ENCODE measurements around the gene DEGS2. TPM values are rescaled to one million over a fixed set of nuclear protein-coding genes. Genes with fewer than 3 reads are reported as not detected.

Gene DEGS2
- total RNA-seq, 2 experiments from 2014 or later = 0.52 to 0.99 TPM

- H3K4me1 Mint-ChIP-seq (ENCODE audit: low read depth) = peaks cover 40% of the 10 kb centered on the region
- DNase-seq = no peak
- H3K9me3 Mint-ChIP-seq = no peaks in the 10 kb centered on the region
- H3K27ac Mint-ChIP-seq = no peak overlapping the region
- peaks cover 3% of the 10 kb centered on the region for H3K36me3 Mint-ChIP-seq (ENCODE audit: low read depth)
- H3K27me3 Mint-ChIP-seq (ENCODE audit: low read depth) = no peaks in the 10 kb centered on the region
- H3K4me3 Mint-ChIP-seq = no peak overlapping the region
- CTCF ChIA-PET = no interaction called here
- intact Hi-C loops (cut with micrococcal nuclease) = no loop called here
Observed at GRCh38 chr14:100114109-100114765, 45.2 kb downstream of the DEGS2 start.

GRCh38 chr14:100111931-100112704, 47.3 kb downstream of the DEGS2 start:
- Mint-ChIP-seq H3K4me3 (no peak overlapping the region), H3K27ac (peak overlapping the region; percentile 57), H3K27me3 (ENCODE audit: low read depth) (no peaks in the 10 kb centered on the region), H3K4me1 (ENCODE audit: low read depth) (peaks cover 41% of the 10 kb centered on the region), H3K36me3 (ENCODE audit: low read depth) (peaks cover 7% of the 10 kb centered on the region), H3K9me3 (no peaks in the 10 kb centered on the region)
- intact Hi-C loops (cut with micrococcal nuclease) = no loop called here
- DNase-seq = no peak
- CTCF ChIA-PET = interaction anchor here (0.9 to 25.5 kb wide), 3 partner anchors 32 to 129 kb away, joined by 3 to 932 read pairs (median 4); partner anchors contain the start of gene EVL

GRCh38 chr14:100110816-100111215, 48.6 kb downstream of the DEGS2 start:
- Mint-ChIP-seq H3K4me1 (ENCODE audit: low read depth) (peaks cover 54% of the 10 kb centered on the region), H3K36me3 (ENCODE audit: low read depth) (peaks cover 7% of the 10 kb centered on the region), H3K9me3 (no peaks in the 10 kb centered on the region), H3K27me3 (ENCODE audit: low read depth) (no peaks in the 10 kb centered on the region), H3K4me3 (no peak overlapping the region), H3K27ac (peak overlapping the region; percentile 33)
- CTCF ChIA-PET = interaction anchor here (0.6 to 25.5 kb wide), 3 partner anchors 12 to 45 kb away, joined by 3 to 932 read pairs (median 4); partner anchors contain the start of gene EVL
- no peak for DNase-seq
- intact Hi-C loops (cut with micrococcal nuclease) = no loop called here

- H3K36me3 Mint-ChIP-seq (ENCODE audit: low read depth) = peaks cover 7% of the 10 kb centered on the region
- intact Hi-C loops (cut with micrococcal nuclease) = loop anchor here (5.0 kb wide), 1 partner anchor 268 kb away; the partner anchor contains the start of gene WDR25
- H3K27me3 Mint-ChIP-seq (ENCODE audit: low read depth) = no peaks in the 10 kb centered on the region
- no peaks in the 10 kb centered on the region for H3K9me3 Mint-ChIP-seq
- H3K4me1 Mint-ChIP-seq (ENCODE audit: low read depth) = peaks cover 67% of the 10 kb centered on the region
- H3K4me3 Mint-ChIP-seq = no peak overlapping the region
- CTCF ChIA-PET = interaction anchor here (0.7 to 25.5 kb wide), 9 partner anchors 8 to 135 kb away, joined by 3 to 932 read pairs (median 11); partner anchors contain the start of gene EVL
- no peak for DNase-seq
- H3K27ac Mint-ChIP-seq = peak overlapping the region; percentile 94
Observed at GRCh38 chr14:100109594-100109955, 49.9 kb downstream of the DEGS2 start.

- CTCF ChIA-PET = interaction anchor here (0.6 to 25.5 kb wide), 14 partner anchors 9 to 162 kb away, joined by 3 to 932 read pairs (median 10); partner anchors contain the start of gene EVL
- no peak overlapping the region for H3K4me3 Mint-ChIP-seq
Observed at GRCh38 chr14:100108840-100109593, 50.4 kb downstream of the DEGS2 start.

GRCh38 chr14:100108042-100108825, 51.2 kb downstream of the DEGS2 start:
- intact Hi-C loops (cut with micrococcal nuclease) = loop anchor here (1.0 to 5.0 kb wide), 4 partner anchors 36 to 269 kb away; partner anchors contain the start of gene WDR25
- DNase-seq = peak; percentile 94
- H3K27me3 Mint-ChIP-seq (ENCODE audit: low read depth) = no peaks in the 10 kb centered on the region
- peaks cover 75% of the 10 kb centered on the region for H3K4me1 Mint-ChIP-seq (ENCODE audit: low read depth)
- peak overlapping the region; percentile 94 for H3K27ac Mint-ChIP-seq
- no peak overlapping the region for H3K4me3 Mint-ChIP-seq
- CTCF ChIA-PET = interaction anchor here (0.6 to 25.5 kb wide), 17 partner anchors 9 to 125 kb away, joined by 3 to 932 read pairs (median 7); partner anchors contain the start of gene EVL
- H3K9me3 Mint-ChIP-seq = no peaks in the 10 kb centered on the region
- H3K36me3 Mint-ChIP-seq (ENCODE audit: low read depth) = peaks cover 17% of the 10 kb centered on the region

More at GRCh38 chr14:100108840-100109593, 50.4 kb downstream of the DEGS2 start:
- H3K36me3 Mint-ChIP-seq (ENCODE audit: low read depth) = peaks cover 10% of the 10 kb centered on the region
- intact Hi-C loops (cut with micrococcal nuclease) = loop anchor here (1.0 to 5.0 kb wide), 4 partner anchors 37 to 268 kb away; partner anchors contain the start of gene WDR25
- H3K9me3 Mint-ChIP-seq = no peaks in the 10 kb centered on the region
- H3K27ac Mint-ChIP-seq = peak overlapping the region; percentile 94
- H3K4me1 Mint-ChIP-seq (ENCODE audit: low read depth) = peaks cover 72% of the 10 kb centered on the region
- DNase-seq = no peak
- no peaks in the 10 kb centered on the region for H3K27me3 Mint-ChIP-seq (ENCODE audit: low read depth)

GRCh38 chr14:100107236-100107635, 52.2 kb downstream of the DEGS2 start:
- CTCF ChIA-PET = interaction anchor here (0.6 to 25.5 kb wide), 12 partner anchors 8 to 124 kb away, joined by 3 to 932 read pairs (median 11); partner anchors contain the start of gene EVL
- H3K36me3 Mint-ChIP-seq (ENCODE audit: low read depth) = peaks cover 22% of the 10 kb centered on the region
- no peaks in the 10 kb centered on the region for H3K27me3 Mint-ChIP-seq (ENCODE audit: low read depth)
- peak overlapping the region; percentile 94 for H3K27ac Mint-ChIP-seq
- H3K4me1 Mint-ChIP-seq (ENCODE audit: low read depth) = peaks cover 76% of the 10 kb centered on the region
- intact Hi-C loops (cut with micrococcal nuclease) = loop anchor here (1.0 to 5.0 kb wide), 2 partner anchors 86 to 270 kb away; partner anchors contain the start of gene WDR25
- H3K9me3 Mint-ChIP-seq = no peaks in the 10 kb centered on the region
- DNase-seq = no peak
- H3K4me3 Mint-ChIP-seq = no peak overlapping the region

GRCh38 chr14:100106250-100107112, 53.0 kb downstream of the DEGS2 start:
- no peaks in the 10 kb centered on the region for H3K27me3 Mint-ChIP-seq (ENCODE audit: low read depth)
- peak overlapping the region; percentile 94 for H3K27ac Mint-ChIP-seq
- CTCF ChIA-PET = interaction anchor here (0.5 to 25.5 kb wide), 7 partner anchors 9 to 325 kb away, joined by 3 to 932 read pairs (median 3); partner anchors contain the start of gene EVL
- DNase-seq = peak; percentile 83
- H3K36me3 Mint-ChIP-seq (ENCODE audit: low read depth) = peaks cover 24% of the 10 kb centered on the region
- peak overlapping the region; percentile 64 for H3K4me3 Mint-ChIP-seq
- intact Hi-C loops (cut with micrococcal nuclease) = loop anchor here (1.0 to 5.0 kb wide), 2 partner anchors 87 to 271 kb away; partner anchors contain the start of gene WDR25
- H3K4me1 Mint-ChIP-seq (ENCODE audit: low read depth) = peaks cover 83% of the 10 kb centered on the region
- H3K9me3 Mint-ChIP-seq = no peaks in the 10 kb centered on the region

GRCh38 chr14:100105357-100106169, 53.9 kb downstream of the DEGS2 start:
- Mint-ChIP-seq H3K4me1 (ENCODE audit: low read depth) (peaks cover 88% of the 10 kb centered on the region), H3K9me3 (no peaks in the 10 kb centered on the region), H3K27me3 (ENCODE audit: low read depth) (no peaks in the 10 kb centered on the region), H3K36me3 (ENCODE audit: low read depth) (peaks cover 26% of the 10 kb centered on the region), H3K27ac (peak overlapping the region; percentile 94), H3K4me3 (peak overlapping the region; percentile 64)
- CTCF ChIA-PET = interaction anchor here (0.9 to 25.5 kb wide), 6 partner anchors 10 to 122 kb away, joined by 3 to 932 read pairs (median 4); partner anchors contain the start of gene EVL
- intact Hi-C loops (cut with micrococcal nuclease) = loop anchor here (5.0 kb wide), 1 partner anchor 272 kb away; the partner anchor contains the start of gene WDR25
- DNase-seq = peak; percentile 54
